ENCODE measurements around the gene SAMD4B.

GRCh38 chr19:39422020-39422419 is 79.8 kb downstream of the SAMD4B start:
- TF ChIP-seq RBBP5 (IDR thresholded peaks at IDR 0.05; ENCODE audit: borderline replicate concordance, insufficient read depth, low read length, poor library complexity, severe bottlenecking) (no peak), HINFP (tag; conservative IDR thresholded peaks at IDR 0.05; ENCODE audit: low read depth) (no peak), TBL1XR1 (IDR thresholded peaks at IDR 0.05; ENCODE audit: low read length in 2 of 2) (no peak), HDAC6 (IDR thresholded peaks at IDR 0.05; ENCODE audit: low read depth, low read length) (no peak), EZH2 (IDR thresholded peaks at IDR 0.05; ENCODE audit: borderline replicate concordance, low read depth, low read length) (no peak), ZNF311 (CRISPR knock-in tag; IDR thresholded peaks at IDR 0.05) (no peak), BDP1 (IDR thresholded peaks at IDR 0.05; ENCODE audit: insufficient read depth, insufficient read length) (no peak), E2F5 (CRISPR knock-in tag; IDR thresholded peaks at IDR 0.05) (no peak), POLR2G (IDR thresholded peaks at IDR 0.05; ENCODE audit: low read depth, low read length) (no peak), ZNF12 (CRISPR knock-in tag; IDR thresholded peaks at IDR 0.05) (no peak), KDM4B (IDR thresholded peaks at IDR 0.05; ENCODE audit: borderline replicate concordance in 2 of 2, low read depth in 1 of 2) (no peak)

Measured in K562 (cell line).